HepG2 (cell line): Measurements from ENCODE around the gene MCOLN3. TPM values are rescaled to one million over a fixed set of nuclear protein-coding genes. Genes with fewer than 3 reads are reported as not detected.

Experiments
- ATAC-seq: fragments of 200-7000 bp; cut with Tn5 transposase; 3 replicates; pipeline ENCODE4 v1.9.1; 2020; ENCODE audit warnings: mild to moderate bottlenecking, moderate library complexity
- BruUV-seq: library from RNA; stranded (reverse); fragments of 400-500 nt; replicated peaks from 2 replicates; lab custom pipeline; 2021; lab: Mats Ljungman, UMichigan
- CTCF ChIA-PET: fragments of 300-600 bp; formaldehyde crosslinking; extraction: SDS; loops from one replicate; lab custom pipeline; 2021; ENCODE audit warnings: low total read pairs, inconsistent platforms, low intra/inter-chr PET ratio; lab: Yijun Ruan, JAX
- POLR2A ChIA-PET: fragments of 350-600 bp; sonication (Branson Sonifier 250); formaldehyde crosslinking; loops from one replicate; lab custom pipeline; 2020; ENCODE audit warnings: antibody characterized with exemption, inconsistent platforms; lab: Yijun Ruan, JAX
- DNase-seq: peaks from one replicate; pipeline ENCODE4 v3.0.0-alpha.2; 2015; ENCODE audit warnings: low spot score
- FAIRE-seq: peaks from 3 replicates; lab custom pipeline; 2011; peaks lifted over from hg19 to GRCh38; lab: Jason Lieb, UNC
- H2AFZ ChIP-seq: one replicate; pipeline ENCODE4 v1.6.1; 2011; ENCODE audit warnings: low read length, inconsistent platforms
- H3K27ac ChIP-seq: fragments of 300-600 bp; 3 replicates; pipeline ENCODE4 v1.8.0; 2011; ENCODE audit warnings: mixed run types, mild to moderate bottlenecking, mixed read lengths, low read length, inconsistent platforms; ENCODE audit not compliant: insufficient read depth; ENCODE audit errors: extremely low read length
- H3K27me3 ChIP-seq, 2 experiments: fragments of 200-600 bp in 1 of 2; 2 replicates in 1 of 2; 3 replicates in 1 of 2; pipeline versions ENCODE4 v1.6.0 to v1.8.0; 2011; ENCODE audit warnings: low read length in 2 of 2, mild to moderate bottlenecking in 2 of 2, moderate library complexity in 2 of 2, inconsistent platforms in 1 of 2; ENCODE audit not compliant: insufficient read depth in 2 of 2, control insufficient read depth in 1 of 2
- H3K36me3 ChIP-seq, 2 experiments: fragments of 200-600 bp in 1 of 2; replicated peaks in 1 of 2; 2 replicates in 1 of 2; 3 replicates in 1 of 2; pipeline versions ENCODE4 v1.5.1 to v1.8.0; 2011; ENCODE audit warnings: low read length in 2 of 2, inconsistent platforms in 1 of 2; ENCODE audit not compliant: insufficient read depth in 2 of 2, control insufficient read depth in 1 of 2
- H3K4me1 ChIP-seq: 2 replicates; pipeline ENCODE4 v1.5.1; 2012; ENCODE audit warnings: low read length, inconsistent platforms; ENCODE audit not compliant: insufficient read depth
- H3K4me2 ChIP-seq: 2 replicates; pipeline ENCODE4 v1.6.0; 2011; ENCODE audit warnings: low read depth, low read length, inconsistent platforms
- H3K4me3 ChIP-seq, 3 experiments: fragments of 200-600 bp in 1 of 3; sonication (generic), shearing (Covaris generic) in 1 of 3; replicated peaks in 1 of 3; 2 replicates each; pipeline ENCODE4 v1.5.1; 2011 to 2016; ENCODE audit warnings: low read length in 3 of 3, inconsistent platforms in 2 of 3, low read depth in 2 of 3, mild to moderate bottlenecking in 2 of 3, control low read depth in 1 of 3, mixed read lengths in 1 of 3; ENCODE audit not compliant: insufficient read depth in 1 of 3
- H3K79me2 ChIP-seq: one replicate; pipeline ENCODE4 v1.6.1; 2011; ENCODE audit warnings: low read length, inconsistent platforms; ENCODE audit not compliant: insufficient read depth
- H3K9ac ChIP-seq: 2 replicates; pipeline ENCODE4 v1.6.0; 2011; ENCODE audit warnings: mild to moderate bottlenecking, low read depth, low read length, inconsistent platforms; ENCODE audit not compliant: insufficient read depth
- H3K9me3 ChIP-seq: 2 replicates; pipeline ENCODE4 v1.5.1; 2012; ENCODE audit warnings: mild to moderate bottlenecking, low read length
- H4K20me1 ChIP-seq: 2 replicates; pipeline ENCODE4 v1.6.0; 2011; ENCODE audit warnings: inconsistent platforms, mild to moderate bottlenecking, low read length, moderate library complexity; ENCODE audit not compliant: insufficient read depth
- ATF4 ChIP-seq, 2 experiments: fragments of 450-650 bp in 1 of 2; sonication (generic) in 1 of 2; formaldehyde crosslinking; IDR thresholded peaks; 2 replicates each; pipeline versions ENCODE4 v1.5.0 to v1.8.0; 2020 to 2022; ENCODE audit warnings: mild to moderate bottlenecking in 1 of 2, missing genetic modification reagents in 1 of 2
- EZH2 ChIP-seq: conservative IDR thresholded peaks from 2 replicates; pipeline ENCODE4 v1.6.1; 2012; ENCODE audit warnings: mild to moderate bottlenecking, low read depth, low read length, moderate library complexity
- MAFF ChIP-seq: IDR thresholded peaks from 2 replicates; pipeline ENCODE4 v1.6.1; 2011; ENCODE audit warnings: low read depth, low read length, improper control_type of control experiment
- ZNF281 ChIP-seq: sonication (generic); formaldehyde crosslinking; IDR thresholded peaks from 2 replicates; pipeline ENCODE4 v1.4.0; 2020; ENCODE audit warnings: missing genetic modification reagents, borderline replicate concordance
- WGBS: methylation state at CpG from one replicate; pipeline ENCODE4 v1.1.6; 2017; ENCODE audit warnings: low lambda C conversion rate; 5-methylcytosine and 5-hydroxymethylcytosine counted together
- in situ Hi-C: cut with HindIII; loops from 2 replicates; pipeline ENCODE4 v1.10.0; 2017; ENCODE audit warnings: low pct_unique_long_range_greater_than_20kb; ENCODE audit not compliant: extremely low pct_ligation_motif_present
- intact Hi-C: fragments of 100-400 bp; cut with micrococcal nuclease; formaldehyde crosslinking; loops from one replicate; pipeline ENCODE4 v1.10.0; 2022; ENCODE audit not compliant: unreplicated experiment
- polyA plus RNA-seq, 8 experiments: library from polyadenylated mRNA; depleted of rRNA in 3 of 8; stranded (reverse) in 7 of 8; unstranded in 1 of 8; fragments of >200 nt; fragmentation: Illumina TruSeq in 4 of 8; extraction: Trizol in 4 of 8; gene quantifications; 2 replicates each; pipeline versions ENCODE4 v1.2.1 to v1.2.3, GENCODE V29; 2011 to 2016; ENCODE audit warnings: low read depth in 4 of 8, missing spikeins in 1 of 8, mixed read lengths in 1 of 8; ENCODE audit not compliant: insufficient read depth in 1 of 8
- total RNA-seq, 5 experiments: library from RNA; depleted of rRNA; stranded (reverse); fragments of >200 nt; fragmentation: Illumina TruSeq; extraction: Trizol; gene quantifications; 2 replicates each; pipeline ENCODE4 v1.2.3, GENCODE V29; 2016; ENCODE audit warnings: low read depth in 1 of 5

Gene MCOLN3
- total and polyA plus RNA-seq, 2 of the 13 experiments (the other 11 are each of a cell fraction or from before 2014, with no cell fraction given), result 0.04 TPM

- TF ChIP-seq ATF4 (CRISPR knock-in tag; IDR thresholded peaks at IDR 0.05) (no peak), ZNF281 (CRISPR knock-in tag) (no peak), MAFF (no peak), EZH2 (0 out of 2 replicates have a peak, but pooled peaks have one; percentile 44)
- TF ChIP-seq, all 625 proteins: peak for 1
- intact Hi-C loops, result no loop called here
- CTCF ChIA-PET, result no interaction called here
- Histone ChIP-seq H3K79me2 (no peaks in the 10 kb centered on the region), H3K9ac (no peak overlapping the region), H3K27ac (no peak overlapping the region), H3K4me1 (peaks cover 5% of the 10 kb centered on the region; the same call in 1 of the 2 replicates), H3K27me3 (peaks cover 4 to 34% of the 10 kb centered on the region in 2 experiments), H3K36me3 (no peaks in the 10 kb centered on the region), H2AFZ (no peak overlapping the region), H3K4me2 (peak overlapping the region; percentile 68), H3K9me3 (no peaks in the 10 kb centered on the region), H4K20me1 (no peaks in the 10 kb centered on the region), H3K4me3 (peak overlapping the region in 2 of 3 experiments; percentile 42 to 60; a peak in 1 of 6 replicates)
- POLR2A ChIA-PET, result no interaction called here
- ATAC-seq (peak; percentile 88), DNase-seq (no peak), FAIRE-seq (no peak)
- BruUV-seq, result no TSS peak
- 48% methylated on average over 14 of the region's 55 CpGs for WGBS
- in situ Hi-C loops, result no loop called here
These were observed 616 bp downstream of the MCOLN3 start for GRCh38 chr1:85047472-85048295.
